Spleen (tissue), 11 donors: ENCODE data around the gene DENND4B. TPM values are rescaled to one million over a fixed set of nuclear protein-coding genes. Genes with fewer than 3 reads are reported as not detected.

Experiments
- DNase-seq: peaks from one replicate; pipeline ENCODE4 v3.0.0-alpha.2; 2020
- H3K27ac ChIP-seq, 8 donors: fragments of 200-600 bp; sonication (generic) in 7 of 8; 1 replicate in 4 of 8; 2 replicates in 4 of 8; pipeline versions ENCODE4 v1.5.0 to v1.8.0; 2016 to 2021; ENCODE audit warnings: inconsistent platforms in 4 of 8, mild to moderate bottlenecking in 4 of 8, moderate library complexity in 1 of 8
- H3K27me3 ChIP-seq, 7 donors: fragments of 200-600 bp; sonication (generic) in 6 of 7; replicated peaks in 1 of 7; 1 replicate in 4 of 7; 2 replicates in 3 of 7; pipeline versions ENCODE4 v1.5.0 to v1.8.0; 2016 to 2021; ENCODE audit warnings: inconsistent platforms in 3 of 7, mild to moderate bottlenecking in 1 of 7
- H3K36me3 ChIP-seq, 6 donors: fragments of 200-600 bp; sonication (generic) in 5 of 6; 1 replicate in 4 of 6; 2 replicates in 2 of 6; pipeline versions ENCODE4 v1.5.0 to v1.8.0; 2016 to 2021; ENCODE audit warnings: inconsistent platforms in 2 of 6
- H3K4me1 ChIP-seq, 6 donors: fragments of 200-600 bp; sonication (generic) in 5 of 6; 1 replicate in 3 of 6; 2 replicates in 3 of 6; pipeline versions ENCODE4 v1.5.0 to v1.8.0; 2016 to 2021; ENCODE audit warnings: inconsistent platforms in 3 of 6
- H3K4me3 ChIP-seq, 8 donors: fragments of 200-600 bp; sonication (generic) in 7 of 8; 1 replicate in 4 of 8; 2 replicates in 4 of 8; pipeline versions ENCODE4 v1.5.0 to v1.8.0; 2016 to 2021; ENCODE audit warnings: inconsistent platforms in 4 of 8, mild to moderate bottlenecking in 4 of 8, moderate library complexity in 2 of 8
- H3K9me3 ChIP-seq, 8 donors: fragments of 200-600 bp; sonication (generic) in 7 of 8; 1 replicate in 4 of 8; 2 replicates in 4 of 8; pipeline versions ENCODE4 v1.5.0 to v1.8.0; 2016 to 2021; ENCODE audit warnings: inconsistent platforms in 4 of 8
- POLR2A ChIP-seq, 3 donors: fragments of 450-650 bp; IDR thresholded peaks; one replicate each; pipeline ENCODE4 v1.5.1; 2017; ENCODE audit warnings: antibody characterized with exemption in 3 of 3, mild to moderate bottlenecking in 1 of 3
- POLR2AphosphoS5 ChIP-seq, 3 donors: sonication (generic); formaldehyde crosslinking; IDR thresholded peaks; one replicate each; pipeline ENCODE4 v1.5.1; 2017; ENCODE audit warnings: antibody characterized with exemption in 3 of 3
- WGBS, 5 donors: extraction: QIAGEN DNeasy Blood & Tissue Kit in 3 of 5; methylation state at CpG; one replicate each; pipeline versions ENCODE4 v1.1.5 to v1.1.7; 2013 to 2018; 5-methylcytosine and 5-hydroxymethylcytosine counted together
- intact Hi-C: fragments of 100-400 bp; cut with DNase I; formaldehyde crosslinking; loops from one replicate; pipeline ENCODE4 v1.15.0; 2023; ENCODE audit warnings: low total_unique reads
- polyA plus RNA-seq, 3 donors: library from polyadenylated mRNA; stranded (reverse); fragments of 200-250 nt; gene quantifications; one replicate each; pipeline ENCODE4 v1.2.1, GENCODE V29; 2013
- total RNA-seq, 7 donors: library from RNA; depleted of rRNA in 3 of 7; stranded (reverse); fragments of >200 nt in 3 of 7; fragmentation: NEBNext Ultra II Directional in 4 of 7; extraction: Animal tissue kit (Norgen Biotek cat#: 25700) in 4 of 7; gene quantifications; one replicate each; pipeline versions ENCODE4 v1.1.0 to v1.2.1, GENCODE V29; 2016 to 2021
- TF ChIP-seq, protein P1 (sequence below), 11 experiments: fragments of 200-600 bp in 7 of 11; fragments of 450-650 bp in 4 of 11; sonication (generic) in 4 of 11; IDR thresholded peaks in 8 of 11; conservative IDR thresholded peaks in 3 of 11; 1 replicate in 7 of 11; 2 replicates in 4 of 11; pipeline versions ENCODE4 v1.4.0 to v1.8.0; 2016 to 2021; ENCODE audit warnings: antibody characterized with exemption in 11 of 11, inconsistent platforms in 4 of 11, mild to moderate bottlenecking in 1 of 11
- donor health status: healthy with polysubstance abuse.
- donor health status: DM: no; HTN: no; CAD: no; lungs with moderate emphysema.
- donor health status: DM: no; HTN: no; CAD: no.
- donor health status: Bipolar disorder and iron deficiency.
- donor health status: healthy.
- donor health status: DM: no; HTN: no; CAD: no.
- donor health status: DM: yes; HTN: yes; CAD: no.

DENND4B gene
- total and polyA plus RNA-seq, 10 donors: 47.7 to 211 (median 153) TPM

DNA sequence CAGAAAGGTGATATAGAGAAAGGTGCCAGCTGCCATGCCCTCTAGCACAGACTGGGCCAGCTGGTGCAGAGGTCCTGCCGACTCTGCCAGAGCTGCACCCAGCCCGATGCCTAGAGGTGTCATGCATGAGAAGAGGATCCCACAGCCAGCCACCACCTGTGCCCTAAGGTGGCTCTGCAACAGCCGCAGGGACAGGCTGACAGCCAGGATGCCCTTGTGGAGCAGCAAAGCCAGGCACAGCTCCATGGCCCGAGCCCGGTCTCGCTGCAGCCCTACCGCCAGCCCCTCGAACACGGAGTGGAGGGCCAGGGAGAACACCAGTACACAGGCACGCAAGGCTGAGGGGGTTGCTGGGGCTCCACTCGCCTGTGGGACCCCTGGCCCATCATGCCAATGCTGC is 13.7 kb upstream of the DENND4B start:
- peaks cover 46 to 88% (median 77%) of the 10 kb centered on the region in 6 donors for H3K4me1 ChIP-seq
- TF ChIP-seq POLR2AphosphoS5 (IDR thresholded peaks at IDR 0.05) (peak in 1 of 3 donors; percentile 16), POLR2A (IDR thresholded peaks at IDR 0.05) (no peak)

DNA sequence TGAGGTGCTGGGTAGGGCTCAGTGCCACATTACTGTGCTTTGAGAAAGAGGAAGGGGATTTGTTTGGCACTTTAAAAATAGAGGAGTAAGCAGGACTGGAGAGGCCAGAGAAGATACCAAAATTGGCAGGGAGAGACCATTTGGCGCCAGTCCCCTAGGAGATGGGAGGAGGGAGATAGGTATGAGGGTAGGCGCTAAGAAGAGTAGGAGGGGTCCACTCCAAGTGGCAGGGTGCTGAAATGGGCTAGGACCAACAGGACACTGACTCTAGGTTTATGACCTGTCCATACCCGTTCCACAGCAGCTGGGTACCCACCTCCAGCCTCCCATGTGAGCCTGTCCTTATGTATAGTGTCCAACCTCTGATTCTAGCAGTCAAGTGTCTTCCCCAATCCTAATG is 12.9 kb upstream of the DENND4B start:
- Histone ChIP-seq H3K4me1 (peaks cover 48 to 88% (median 77%) of the 10 kb centered on the region in 6 donors), H3K9me3 (no peaks in the 10 kb centered on the region), H3K27me3 (no peaks in the 10 kb centered on the region), H3K4me3 (peak overlapping the region in 2 of 8 donors; percentile 84 to 90), H3K36me3 (peaks cover 0 to 40% (median 21%) of the 10 kb centered on the region in 6 donors), H3K27ac (peak overlapping the region in 6 of 8 donors; percentile 97 to 99 (median 98))
- WGBS, 5 donors: 72 to 94% (median 89%) methylated on average over 3 of the region's 3 CpGs
- TF ChIP-seq, protein P1, sequence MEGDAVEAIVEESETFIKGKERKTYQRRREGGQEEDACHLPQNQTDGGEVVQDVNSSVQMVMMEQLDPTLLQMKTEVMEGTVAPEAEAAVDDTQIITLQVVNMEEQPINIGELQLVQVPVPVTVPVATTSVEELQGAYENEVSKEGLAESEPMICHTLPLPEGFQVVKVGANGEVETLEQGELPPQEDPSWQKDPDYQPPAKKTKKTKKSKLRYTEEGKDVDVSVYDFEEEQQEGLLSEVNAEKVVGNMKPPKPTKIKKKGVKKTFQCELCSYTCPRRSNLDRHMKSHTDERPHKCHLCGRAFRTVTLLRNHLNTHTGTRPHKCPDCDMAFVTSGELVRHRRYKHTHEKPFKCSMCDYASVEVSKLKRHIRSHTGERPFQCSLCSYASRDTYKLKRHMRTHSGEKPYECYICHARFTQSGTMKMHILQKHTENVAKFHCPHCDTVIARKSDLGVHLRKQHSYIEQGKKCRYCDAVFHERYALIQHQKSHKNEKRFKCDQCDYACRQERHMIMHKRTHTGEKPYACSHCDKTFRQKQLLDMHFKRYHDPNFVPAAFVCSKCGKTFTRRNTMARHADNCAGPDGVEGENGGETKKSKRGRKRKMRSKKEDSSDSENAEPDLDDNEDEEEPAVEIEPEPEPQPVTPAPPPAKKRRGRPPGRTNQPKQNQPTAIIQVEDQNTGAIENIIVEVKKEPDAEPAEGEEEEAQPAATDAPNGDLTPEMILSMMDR (IDR thresholded peaks at IDR 0.05 in 8 of 11, conservative IDR thresholded peaks at IDR 0.05 in 3 of 11): no peak
- no peak for TF ChIP-seq POLR2A (IDR thresholded peaks at IDR 0.05)
- no peak for TF ChIP-seq POLR2AphosphoS5 (IDR thresholded peaks at IDR 0.05)
- intact Hi-C loops: no loop called here
- DNase-seq: peak; percentile 69

More for the DNA sequence above, 13.7 kb upstream of the DENND4B start:
- WGBS, 5 donors: 95 to 99% (median 97%) methylated on average over 8 to 11 of the region's 11 CpGs
- intact Hi-C loops: no loop called here
- Histone ChIP-seq H3K27ac (peak overlapping the region in 5 of 8 donors; percentile 97 to 99 (median 98)), H3K4me3 (no peak overlapping the region), H3K9me3 (no peaks in the 10 kb centered on the region), H3K36me3 (peaks cover 0 to 33% (median 17%) of the 10 kb centered on the region in 6 donors), H3K27me3 (no peaks in the 10 kb centered on the region)
- peak; percentile 83 for DNase-seq

DNA sequence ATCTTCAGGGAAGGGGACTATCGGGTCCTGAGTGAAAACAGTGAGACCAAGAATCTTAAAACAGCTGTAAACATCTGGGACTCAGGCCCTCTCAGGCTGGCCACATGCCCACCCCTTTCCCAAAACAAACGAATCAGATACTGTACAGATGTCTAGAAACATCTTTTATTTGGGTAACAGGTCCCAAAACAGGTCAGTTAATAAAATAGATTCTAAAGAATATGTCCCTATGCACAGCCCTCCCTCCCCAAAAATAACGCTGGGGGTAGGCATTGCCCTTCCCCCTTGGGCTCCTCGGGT is 12.4 kb upstream of the DENND4B start:
- H3K4me1 ChIP-seq: peaks cover 43 to 88% (median 74%) of the 10 kb centered on the region in 6 donors
- intact Hi-C loops: no loop called here

DNA sequence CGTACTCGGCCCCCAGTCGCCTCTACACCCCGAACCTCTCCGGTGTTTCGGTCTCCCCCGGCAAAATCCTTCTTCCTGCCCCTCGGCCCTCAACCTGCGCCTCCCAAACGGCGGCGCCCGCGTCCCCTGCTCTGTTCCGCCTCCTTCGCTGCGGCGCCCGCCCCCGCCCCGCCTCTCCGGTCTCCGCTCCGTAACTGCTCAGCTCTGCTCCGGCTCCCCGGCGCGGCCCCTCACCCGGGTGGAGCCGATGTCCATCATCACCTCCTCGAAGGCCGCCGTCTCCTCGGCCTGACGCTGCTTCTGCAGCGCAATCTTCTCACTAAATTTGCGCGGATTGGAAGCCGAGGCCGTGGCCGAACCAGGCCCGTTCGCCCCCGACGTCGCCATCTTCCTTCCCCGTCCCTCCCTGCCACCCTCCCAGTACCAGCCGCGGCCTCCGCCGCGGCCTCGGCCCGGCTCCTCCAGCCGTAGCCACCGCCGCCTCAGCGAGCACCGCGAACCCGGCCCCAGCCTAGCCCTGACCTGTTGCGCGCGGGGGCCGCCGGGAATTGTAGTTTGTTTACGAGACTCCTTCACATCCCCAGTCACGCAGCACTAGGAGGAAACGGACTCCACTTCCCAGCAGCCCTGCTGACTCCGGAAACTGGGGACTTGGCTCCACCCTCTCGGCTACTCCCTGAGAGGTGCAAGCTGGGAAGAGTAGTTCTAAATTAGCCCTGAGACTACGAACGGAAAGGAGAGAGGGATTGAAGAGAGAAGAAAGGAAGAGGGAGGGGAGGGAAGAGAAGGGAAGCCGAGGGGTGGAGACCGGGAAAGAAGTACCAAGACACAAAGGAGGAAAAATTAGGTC is 11.8 kb upstream of the DENND4B start, which contains the start of gene CRTC2:
CRTC2 (minus strand) TSS at position 502 of the 850 bp plus-strand sequence; CDS start at position 387, 115 bp downstream.
- Histone ChIP-seq H3K27ac (peak within 1 kb of the TSS; percentile 85 to 99 (median 97)), H3K4me1 (peaks cover 43 to 90% (median 73%) of the 10 kb centered on the region in 6 donors), H3K27me3 (no peaks in the 10 kb centered on the region), H3K9me3 (no peaks in the 10 kb centered on the region), H3K36me3 (peaks cover 0 to 51% (median 30%) of the 10 kb centered on the region in 6 donors), H3K4me3 (peak within 1 kb of the TSS; percentile 84 to 97 (median 92))
- TF ChIP-seq, protein P1 (IDR thresholded peaks at IDR 0.05 in 8 of 11, conservative IDR thresholded peaks at IDR 0.05 in 3 of 11): peak in 1 of 11 experiments; percentile 8
- TF ChIP-seq POLR2AphosphoS5 (IDR thresholded peaks at IDR 0.05): peak; percentile 95 to 96 (median 95)
- TF ChIP-seq POLR2A (IDR thresholded peaks at IDR 0.05): peak; percentile 51 to 62 (median 51)
- peak; percentile 99 for DNase-seq
- intact Hi-C loops: no loop called here
- 0 to 1% (median 1%) methylated on average over 69 to 74 of the region's 75 CpGs for WGBS, 5 donors

More for the DNA sequence above, 12.4 kb upstream of the DENND4B start:
- TF ChIP-seq POLR2AphosphoS5 (IDR thresholded peaks at IDR 0.05) (no peak), POLR2A (IDR thresholded peaks at IDR 0.05) (no peak)
- TF ChIP-seq, protein P1 (IDR thresholded peaks at IDR 0.05 in 8 of 11, conservative IDR thresholded peaks at IDR 0.05 in 3 of 11): no peak
- Histone ChIP-seq H3K4me3 (peak overlapping the region in 7 of 8 donors; percentile 84 to 97 (median 91)), H3K36me3 (peaks cover 0 to 46% (median 25%) of the 10 kb centered on the region in 6 donors), H3K27ac (peak overlapping the region; percentile 85 to 99 (median 97)), H3K9me3 (no peaks in the 10 kb centered on the region), H3K27me3 (no peaks in the 10 kb centered on the region)
- peak; percentile 40 for DNase-seq
- WGBS, 5 donors: 14 to 32% (median 28%) methylated on average over 4 of the region's 4 CpGs
